Esophagus squamous epithelium (tissue), 4 donors: ENCODE results near the gene LBHD2.

Experiments used
- POLR2A ChIP-seq, 4 donors: fragments of 450-650 bp; IDR thresholded peaks; one replicate each; pipeline ENCODE4 v1.6.1; 2017; ENCODE audit warnings: antibody characterized with exemption in 4 of 4, mild to moderate bottlenecking in 4 of 4, moderate library complexity in 3 of 4
- TF ChIP-seq, protein P1 (sequence below), 6 experiments: fragments of 450-650 bp in 4 of 6; fragments of 200-600 bp in 2 of 6; sonication (generic) in 2 of 6; IDR thresholded peaks; one replicate each; pipeline ENCODE4 v1.5.1; 2016 to 2019; ENCODE audit warnings: antibody characterized with exemption in 6 of 6, mild to moderate bottlenecking in 4 of 6, moderate library complexity in 4 of 6

DNA sequence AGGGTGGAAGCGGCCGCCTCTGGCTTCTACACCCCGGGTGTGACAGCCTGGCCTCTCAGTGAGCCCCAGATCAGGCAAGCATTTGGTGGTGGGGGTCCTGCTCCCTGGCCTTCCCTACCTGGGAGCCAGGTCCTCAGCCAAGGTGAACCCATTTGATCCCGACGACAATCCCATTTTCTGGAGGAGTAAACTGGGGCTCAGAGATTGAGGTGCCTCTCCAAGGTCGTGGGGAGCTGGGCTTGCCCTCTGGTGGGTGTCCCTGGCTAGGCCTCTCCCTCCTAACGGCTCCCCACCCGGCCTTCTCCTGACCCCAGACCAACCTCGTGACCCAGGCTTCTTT, 7.8 kb downstream of the LBHD2 start:
- TF ChIP-seq, protein P1, sequence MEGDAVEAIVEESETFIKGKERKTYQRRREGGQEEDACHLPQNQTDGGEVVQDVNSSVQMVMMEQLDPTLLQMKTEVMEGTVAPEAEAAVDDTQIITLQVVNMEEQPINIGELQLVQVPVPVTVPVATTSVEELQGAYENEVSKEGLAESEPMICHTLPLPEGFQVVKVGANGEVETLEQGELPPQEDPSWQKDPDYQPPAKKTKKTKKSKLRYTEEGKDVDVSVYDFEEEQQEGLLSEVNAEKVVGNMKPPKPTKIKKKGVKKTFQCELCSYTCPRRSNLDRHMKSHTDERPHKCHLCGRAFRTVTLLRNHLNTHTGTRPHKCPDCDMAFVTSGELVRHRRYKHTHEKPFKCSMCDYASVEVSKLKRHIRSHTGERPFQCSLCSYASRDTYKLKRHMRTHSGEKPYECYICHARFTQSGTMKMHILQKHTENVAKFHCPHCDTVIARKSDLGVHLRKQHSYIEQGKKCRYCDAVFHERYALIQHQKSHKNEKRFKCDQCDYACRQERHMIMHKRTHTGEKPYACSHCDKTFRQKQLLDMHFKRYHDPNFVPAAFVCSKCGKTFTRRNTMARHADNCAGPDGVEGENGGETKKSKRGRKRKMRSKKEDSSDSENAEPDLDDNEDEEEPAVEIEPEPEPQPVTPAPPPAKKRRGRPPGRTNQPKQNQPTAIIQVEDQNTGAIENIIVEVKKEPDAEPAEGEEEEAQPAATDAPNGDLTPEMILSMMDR (IDR thresholded peaks at IDR 0.05), result peak in 1 of 6 experiments; percentile 15
- TF ChIP-seq POLR2A (IDR thresholded peaks at IDR 0.05), result no peak
